ENCODE measurements around the gene CAMK2G.

Gene CAMK2G

GRCh38 chr10:73879296-73880173 lies 5.2 kb upstream of the CAMK2G start:
- peak; percentile 88 for DNase-seq

- no peak for DNase-seq
These were observed 4.0 kb upstream of the CAMK2G start for GRCh38 chr10:73878365-73878764.

- no peak for DNase-seq
These were observed 3.3 kb upstream of the CAMK2G start for GRCh38 chr10:73877533-73878160.

GRCh38 chr10:73876971-73877370 lies 2.6 kb upstream of the CAMK2G start:
- no peak for DNase-seq

GRCh38 chr10:73876566-73876965 lies 2.2 kb upstream of the CAMK2G start:
- DNase-seq = no peak

GRCh38 chr10:73876157-73876556 lies 1.8 kb upstream of the CAMK2G start:
- DNase-seq = no peak

GRCh38 chr10:73875139-73875475 lies 752 bp upstream of the CAMK2G start:
- peak; percentile 50 for DNase-seq

- no peak for DNase-seq
These were observed 528 bp downstream of the CAMK2G start for GRCh38 chr10:73873838-73874215.

GRCh38 chr10:73873142-73873837 lies 1.1 kb downstream of the CAMK2G start:
- no peak for DNase-seq

GRCh38 chr10:73872190-73872710 lies 2.1 kb downstream of the CAMK2G start:
- DNase-seq = no peak

- DNase-seq = no peak
These were observed 2.8 kb downstream of the CAMK2G start for GRCh38 chr10:73871295-73872189.

- no peak for DNase-seq
These were observed 5.6 kb downstream of the CAMK2G start for GRCh38 chr10:73868655-73869195.

GRCh38 chr10:73867871-73868631 lies 6.3 kb downstream of the CAMK2G start:
- DNase-seq = no peak

- DNase-seq = no peak
These were observed 7.1 kb downstream of the CAMK2G start for GRCh38 chr10:73867126-73867807.

GRCh38 chr10:73866621-73867020 lies 7.7 kb downstream of the CAMK2G start:
- DNase-seq = no peak

GRCh38 chr10:73865459-73866442 lies 8.6 kb downstream of the CAMK2G start:
- DNase-seq = peak; percentile 91

- no peak for DNase-seq
These were observed 9.3 kb downstream of the CAMK2G start for GRCh38 chr10:73865107-73865458.

- no peak for DNase-seq
These were observed 10.1 kb downstream of the CAMK2G start for GRCh38 chr10:73864229-73864628.

- DNase-seq = no peak
These were observed 11.1 kb downstream of the CAMK2G start for GRCh38 chr10:73863039-73863817.

Measured in MV-4-11 (cell line).